Liver (tissue), 9 donors: ENCODE measurements around the gene ITPK1. TPM values are rescaled to one million over a fixed set of nuclear protein-coding genes. Genes with fewer than 3 reads are reported as not detected.

Experiments used
- DNase-seq: peaks from one replicate; pipeline ENCODE4 v3.0.0-alpha.2; 2017; ENCODE audit warnings: low spot score
- H3K27ac ChIP-seq, 2 donors: one replicate each; pipeline ENCODE4 v1.7.0; 2013; ENCODE audit warnings: inconsistent platforms in 2 of 2, low read length in 2 of 2, control low read depth in 1 of 2, low read depth in 1 of 2, mild to moderate bottlenecking in 1 of 2
- H3K27me3 ChIP-seq, 4 donors: one replicate each; pipeline versions ENCODE4 v1.6.1 to v1.7.0; 2013; ENCODE audit warnings: low read length in 3 of 4, inconsistent platforms in 1 of 4, mild to moderate bottlenecking in 1 of 4, moderate library complexity in 1 of 4; ENCODE audit not compliant: control insufficient read depth in 4 of 4, insufficient read depth in 4 of 4
- H3K36me3 ChIP-seq, 4 donors: one replicate each; pipeline versions ENCODE4 v1.6.1 to v1.7.0; 2013; ENCODE audit warnings: low read length in 3 of 4, mild to moderate bottlenecking in 3 of 4, low read depth in 1 of 4, moderate library complexity in 1 of 4; ENCODE audit not compliant: control insufficient read depth in 4 of 4, insufficient read depth in 3 of 4
- H3K4me1 ChIP-seq, 4 donors: one replicate each; pipeline versions ENCODE4 v1.6.1 to v1.7.0; 2013; ENCODE audit warnings: low read length in 3 of 4, mild to moderate bottlenecking in 3 of 4, moderate library complexity in 1 of 4; ENCODE audit not compliant: control insufficient read depth in 4 of 4, insufficient read depth in 4 of 4
- H3K4me3 ChIP-seq, 3 donors: one replicate each; pipeline versions ENCODE4 v1.6.1 to v1.7.0; 2013; ENCODE audit warnings: low read length in 3 of 3, control low read depth in 1 of 3, low read depth in 1 of 3, mild to moderate bottlenecking in 1 of 3
- H3K9ac ChIP-seq, 2 donors: one replicate each; pipeline ENCODE4 v1.7.0; 2013; ENCODE audit warnings: low read length in 2 of 2, mild to moderate bottlenecking in 2 of 2, moderate library complexity in 2 of 2, control low read depth in 1 of 2, low read depth in 1 of 2
- H3K9me3 ChIP-seq, 4 donors: one replicate each; pipeline versions ENCODE4 v1.6.1 to v1.7.0; 2013; ENCODE audit warnings: low read length in 3 of 4; ENCODE audit not compliant: control insufficient read depth in 4 of 4
- ATF3 ChIP-seq: IDR thresholded peaks from 2 replicates; pipeline ENCODE4 v1.6.1; 2016; ENCODE audit warnings: antibody characterized with exemption
- CTCF ChIP-seq: fragments of 150-350 bp; IDR thresholded peaks from 2 replicates; pipeline ENCODE4 v1.5.1; 2017; ENCODE audit warnings: improper control_type of control experiment, low read depth, low read length; ENCODE audit not compliant: missing input control
- EGR1 ChIP-seq, 2 donors: IDR thresholded peaks; 2 replicates each; pipeline ENCODE4 v1.6.1; 2016 to 2018; ENCODE audit warnings: antibody characterized with exemption in 2 of 2, low read depth in 2 of 2
- FOXA1 ChIP-seq: IDR thresholded peaks from 2 replicates; pipeline ENCODE4 v1.6.1; 2016; ENCODE audit warnings: antibody characterized with exemption
- FOXA2 ChIP-seq: IDR thresholded peaks from 2 replicates; pipeline ENCODE4 v1.6.1; 2016; ENCODE audit warnings: antibody characterized with exemption
- GABPA ChIP-seq, 2 donors: IDR thresholded peaks in 1 of 2; conservative IDR thresholded peaks in 1 of 2; 2 replicates each; pipeline ENCODE4 v1.6.1; 2016; ENCODE audit warnings: antibody characterized with exemption in 2 of 2, mild to moderate bottlenecking in 1 of 2, moderate library complexity in 1 of 2
- HNF4A ChIP-seq, 2 donors: conservative IDR thresholded peaks; 2 replicates each; pipeline ENCODE4 v1.6.1; 2016; ENCODE audit warnings: antibody characterized with exemption in 2 of 2, mild to moderate bottlenecking in 2 of 2
- HNF4G ChIP-seq: IDR thresholded peaks from 2 replicates; pipeline ENCODE4 v1.6.1; 2016; ENCODE audit warnings: antibody characterized with exemption
- JUND ChIP-seq, 2 donors: IDR thresholded peaks; 2 replicates each; pipeline ENCODE4 v1.6.1; 2016; ENCODE audit warnings: antibody characterized with exemption in 2 of 2
- MAX ChIP-seq: IDR thresholded peaks from 2 replicates; pipeline ENCODE4 v1.6.1; 2016; ENCODE audit warnings: antibody characterized with exemption
- NR2F2 ChIP-seq: IDR thresholded peaks from 2 replicates; pipeline ENCODE4 v1.6.1; 2016; ENCODE audit warnings: antibody characterized with exemption
- RAD21 ChIP-seq, 2 donors: IDR thresholded peaks; 2 replicates each; pipeline ENCODE4 v1.6.1; 2016; ENCODE audit warnings: antibody characterized with exemption in 2 of 2, mild to moderate bottlenecking in 2 of 2
- REST ChIP-seq: IDR thresholded peaks from 2 replicates; pipeline ENCODE4 v1.6.1; 2016; ENCODE audit warnings: antibody characterized with exemption, mild to moderate bottlenecking
- RXRA ChIP-seq, 2 donors: IDR thresholded peaks; 2 replicates each; pipeline ENCODE4 v1.6.1; 2017 to 2018; ENCODE audit warnings: antibody characterized with exemption in 2 of 2, mild to moderate bottlenecking in 1 of 2
- SP1 ChIP-seq: IDR thresholded peaks from 2 replicates; pipeline ENCODE4 v1.6.1; 2018; ENCODE audit warnings: antibody characterized with exemption, mild to moderate bottlenecking
- TAF1 ChIP-seq: conservative IDR thresholded peaks from 2 replicates; pipeline ENCODE4 v1.6.1; 2016; ENCODE audit warnings: antibody characterized with exemption, mild to moderate bottlenecking
- YY1 ChIP-seq: IDR thresholded peaks from 2 replicates; pipeline ENCODE4 v1.6.1; 2016; ENCODE audit warnings: antibody characterized with exemption, mild to moderate bottlenecking
- WGBS: extraction: QIAGEN DNeasy Blood & Tissue Kit; methylation state at CpG from one replicate; pipeline ENCODE4 v1.1.7; 2013; 5-methylcytosine and 5-hydroxymethylcytosine counted together
- polyA plus RNA-seq, 2 donors: library from polyadenylated mRNA; stranded (reverse) in 1 of 2; unstranded in 1 of 2; fragments of 200-250 nt in 1 of 2; fragments of >200 nt in 1 of 2; fragmentation: Nextera tagmentation in 1 of 2; extraction: Ambion mirVana in 1 of 2; gene quantifications; one replicate each; pipeline versions ENCODE4 v1.2.1 to v1.2.3, GENCODE V29; 2013 to 2015
- total RNA-seq, 2 donors: library from RNA; depleted of rRNA; stranded (reverse); fragments of >200 nt; gene quantifications; one replicate each; pipeline ENCODE4 v1.2.3, GENCODE V29; 2014
- TF ChIP-seq, protein P1 (sequence below): IDR thresholded peaks from 2 replicates; pipeline ENCODE4 v1.6.1; 2016; ENCODE audit warnings: antibody characterized with exemption
- donor health status: healthy.
- donor health status: healthy.
- donor health status: healthy.
- donor health status: healthy.
- donor health status: healthy.

ITPK1 gene
- total and polyA plus RNA-seq, 4 donors, result 9.0 to 41.2 (median 20.4) TPM

DNA sequence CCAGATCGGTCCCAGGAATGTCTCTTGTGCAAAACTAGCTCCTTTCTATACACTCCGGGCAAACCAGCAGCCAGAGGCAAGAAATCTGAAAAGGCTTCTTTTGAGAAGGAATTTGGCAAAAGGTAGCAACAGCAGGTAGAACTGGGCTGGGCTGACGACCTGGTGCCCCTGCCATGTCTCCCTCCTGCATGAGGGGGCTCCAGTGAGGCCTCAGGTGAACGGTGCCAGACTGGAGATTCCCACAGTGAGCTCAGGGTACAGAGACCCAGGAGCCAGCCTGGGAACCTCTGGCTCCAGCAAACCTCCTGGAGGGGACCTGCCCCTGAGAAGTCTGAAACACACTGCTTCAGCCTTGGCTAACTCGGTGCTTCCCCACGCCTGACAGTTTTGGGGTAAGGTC lies 10.8 kb downstream of the ITPK1 start (continued):
- TF ChIP-seq FOXA2 (no peak), SP1 (no peak), HNF4A (conservative IDR thresholded peaks at IDR 0.05) (no peak)

GRCh38 chr14:93103392-93104080 lies 12.2 kb downstream of the ITPK1 start:
- WGBS, result 74% methylated on average over 9 of the region's 9 CpGs
- H3K4me1 ChIP-seq, result peaks cover 32 to 61% (median 50%) of the 10 kb centered on the region in 4 donors
- no peak overlapping the region for H3K27ac ChIP-seq
- TF ChIP-seq SP1 (no peak), FOXA2 (no peak), CTCF (no peak), RXRA (IDR thresholded peaks at IDR 0.05) (no peak), RAD21 (IDR thresholded peaks at IDR 0.05) (no peak), REST (no peak), FOXA1 (no peak), TAF1 (no peak), HNF4G (no peak), JUND (IDR thresholded peaks at IDR 0.05) (no peak), NR2F2 (no peak), YY1 (no peak), EGR1 (IDR thresholded peaks at IDR 0.05; ENCODE audit: low read depth in 2 of 2) (no peak), GABPA (IDR thresholded peaks at IDR 0.05 in 1 of 2, conservative IDR thresholded peaks at IDR 0.05 in 1 of 2) (no peak), ATF3 (no peak), HNF4A (conservative IDR thresholded peaks at IDR 0.05) (no peak), MAX (no peak)
- TF ChIP-seq, protein P1, sequence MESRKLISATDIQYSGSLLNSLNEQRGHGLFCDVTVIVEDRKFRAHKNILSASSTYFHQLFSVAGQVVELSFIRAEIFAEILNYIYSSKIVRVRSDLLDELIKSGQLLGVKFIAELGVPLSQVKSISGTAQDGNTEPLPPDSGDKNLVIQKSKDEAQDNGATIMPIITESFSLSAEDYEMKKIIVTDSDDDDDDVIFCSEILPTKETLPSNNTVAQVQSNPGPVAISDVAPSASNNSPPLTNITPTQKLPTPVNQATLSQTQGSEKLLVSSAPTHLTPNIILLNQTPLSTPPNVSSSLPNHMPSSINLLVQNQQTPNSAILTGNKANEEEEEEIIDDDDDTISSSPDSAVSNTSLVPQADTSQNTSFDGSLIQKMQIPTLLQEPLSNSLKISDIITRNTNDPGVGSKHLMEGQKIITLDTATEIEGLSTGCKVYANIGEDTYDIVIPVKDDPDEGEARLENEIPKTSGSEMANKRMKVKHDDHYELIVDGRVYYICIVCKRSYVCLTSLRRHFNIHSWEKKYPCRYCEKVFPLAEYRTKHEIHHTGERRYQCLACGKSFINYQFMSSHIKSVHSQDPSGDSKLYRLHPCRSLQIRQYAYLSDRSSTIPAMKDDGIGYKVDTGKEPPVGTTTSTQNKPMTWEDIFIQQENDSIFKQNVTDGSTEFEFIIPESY, result no peak
- H3K27me3 ChIP-seq, result no peaks in the 10 kb centered on the region
- no peak for DNase-seq
- H3K9ac ChIP-seq, result no peak overlapping the region
- H3K36me3 ChIP-seq, result no peaks in the 10 kb centered on the region
- no peak overlapping the region for H3K4me3 ChIP-seq
- H3K9me3 ChIP-seq, result no peaks in the 10 kb centered on the region
